Naive thymus-derived CD8-positive, alpha-beta T cell (primary cell): ENCODE results near the gene IL6R. TPM values are rescaled to one million over a fixed set of nuclear protein-coding genes. Genes with fewer than 3 reads are reported as not detected.
"Not testable (repeated sequence)": the region's sequence is repeated elsewhere in the genome, so short reads cannot be mapped to it uniquely, and the experiment has no call there.

ENCODE experiments used
- ATAC-seq, 2 donors: fragments of 150-1000 bp; cut with Tn5 transposase in 1 of 2; sonication (Bioruptor Pico), chemical (Tn5 transposase) in 1 of 2; 1 replicate in 1 of 2; 2 replicates in 1 of 2; pipeline ENCODE4 v1.10.0; 2021; ENCODE audit warnings: mild to moderate bottlenecking in 2 of 2, moderate library complexity in 2 of 2
- POLR2A ChIA-PET: fragments of 350-600 bp; sonication (Branson Sonifier 250); formaldehyde crosslinking; loops from one replicate; lab custom pipeline; 2021; ENCODE audit warnings: antibody characterized with exemption; lab: Charles Lee
- DNase-seq, 10 donors: peaks; one replicate each; pipeline versions ENCODE4 v3.0.0 to v3.0.0-alpha.2; 2020 to 2022
- H3K27ac Mint-ChIP-seq, 10 donors: one replicate each; pipeline ENCODE4 v1.8.0; 2020 to 2022; ENCODE audit warnings: mild to moderate bottlenecking in 10 of 10, mixed read lengths in 10 of 10, moderate library complexity in 4 of 10, inconsistent platforms in 1 of 10
- H3K27me3 Mint-ChIP-seq, 5 donors: one replicate each; pipeline ENCODE4 v1.8.0; 2021 to 2022; ENCODE audit warnings: mixed read lengths in 5 of 5
- H3K36me3 Mint-ChIP-seq, 3 donors: one replicate each; pipeline ENCODE4 v1.8.0; 2020 to 2022; ENCODE audit warnings: mixed read lengths in 3 of 3, mild to moderate bottlenecking in 2 of 3, inconsistent platforms in 1 of 3
- H3K4me1 Mint-ChIP-seq, 4 donors: one replicate each; pipeline ENCODE4 v1.8.0; 2021 to 2022; ENCODE audit warnings: mixed read lengths in 4 of 4
- H3K4me3 Mint-ChIP-seq, 10 donors: one replicate each; pipeline ENCODE4 v1.8.0; 2020 to 2022; ENCODE audit warnings: mild to moderate bottlenecking in 10 of 10, mixed read lengths in 10 of 10, moderate library complexity in 6 of 10, inconsistent platforms in 1 of 10
- H3K9me3 Mint-ChIP-seq, 9 donors: one replicate each; pipeline ENCODE4 v1.8.0; 2020 to 2022; ENCODE audit warnings: mixed read lengths in 9 of 9, mild to moderate bottlenecking in 3 of 9, inconsistent platforms in 1 of 9, moderate library complexity in 1 of 9
- polyA plus RNA-seq, 3 donors: library from polyadenylated mRNA; unstranded; fragments of 300-500 nt; fragmentation: Illumina TruSeq; gene quantifications; one replicate each; pipeline ENCODE4 v1.2.3, GENCODE V29; 2021
- total RNA-seq, 8 experiments: library from RNA in 2 of 8; stranded (reverse) in 2 of 8; gene quantifications; one replicate each; pipeline ENCODE4 v1.2.3 and lab custom pipeline; 2021 to 2026

The IL6R gene
- total RNA-seq (10 to 100 TPM; 44.4 to 49.9 TPM), polyA plus RNA-seq (10 to 100 TPM; 20.1 to 44.1 (median 28.4) TPM), total RNA-seq (lab: John Stamatoyannopoulos, UW) (47.5 to 149 (median 91.0) reads per million in 6 experiments)

GRCh38 chr1:154404984-154405746 lies at the start of gene IL6R:
IL6R (plus strand) TSS chr1:154405343; CDS start chr1:154405630, 287 bp downstream.
- POLR2A ChIA-PET = interaction anchor here (0.6 to 11.0 kb wide), 15 partner anchors 13 to 200 kb away, joined by 3 to 122 read pairs (median 7); partner anchors contain the start of gene ATP8B2
- Mint-ChIP-seq H3K27ac (peak within 1 kb of the TSS; percentile 92 to 98 (median 94)), H3K36me3 (peaks cover 0 to 4% (median 0%) of the 10 kb centered on the region in 3 donors), H3K4me1 (peaks cover 42 to 87% (median 78%) of the 10 kb centered on the region in 4 donors), H3K4me3 (peak within 1 kb of the TSS; percentile 88 to 96 (median 93)), H3K27me3 (no peaks in the 10 kb centered on the region), H3K9me3 (no peaks in the 10 kb centered on the region)
- DNase-seq (peak; percentile 57 to 85 (median 74)), ATAC-seq (peak; percentile 59 to 71)

GRCh38 chr1:154358519-154358918 lies 46.6 kb upstream of the IL6R start:
- Mint-ChIP-seq H3K27ac (no peak overlapping the region), H3K9me3 (no peaks in the 10 kb centered on the region), H3K4me3 (no peak overlapping the region), H3K27me3 (peaks cover 0 to 2% (median 0%) of the 10 kb centered on the region in 5 donors), H3K36me3 (no peaks in the 10 kb centered on the region), H3K4me1 (peaks cover 9 to 19% (median 14%) of the 10 kb centered on the region in 4 donors)
- ATAC-seq = no peak
- POLR2A ChIA-PET = interaction anchor here (0.6 kb wide), 1 partner anchor 32 kb away, joined by 3 read pairs; no protein-coding TSS in a partner anchor
- no peak for DNase-seq

- H3K36me3 Mint-ChIP-seq = no peaks in the 10 kb centered on the region
- POLR2A ChIA-PET = interaction anchor here (0.7 kb wide), 1 partner anchor 25 kb away, joined by 3 read pairs; no protein-coding TSS in a partner anchor
- no peak overlapping the region for H3K27ac Mint-ChIP-seq
- no peaks in the 10 kb centered on the region for H3K27me3 Mint-ChIP-seq
- ATAC-seq (no peak), DNase-seq (no peak)
- no peaks in the 10 kb centered on the region for H3K9me3 Mint-ChIP-seq
- no peak overlapping the region for H3K4me3 Mint-ChIP-seq
- peaks cover 0 to 7% (median 3%) of the 10 kb centered on the region in 4 donors for H3K4me1 Mint-ChIP-seq
Measured at GRCh38 chr1:154360288-154360687, 44.9 kb upstream of the IL6R start.

- not testable (repeated sequence) for H3K4me1 Mint-ChIP-seq, H3K36me3 Mint-ChIP-seq, H3K9me3 Mint-ChIP-seq, H3K27ac Mint-ChIP-seq, H3K27me3 Mint-ChIP-seq, DNase-seq, H3K4me3 Mint-ChIP-seq, ATAC-seq
- POLR2A ChIA-PET = interaction anchor here (0.7 to 1.1 kb wide), 3 partner anchors 15 to 724 kb away, joined by 3 to 5 read pairs (median 3); no protein-coding TSS in a partner anchor
Measured at GRCh38 chr1:154360881-154361280, 44.3 kb upstream of the IL6R start.

- Mint-ChIP-seq H3K4me3 (no peak overlapping the region), H3K9me3 (no peaks in the 10 kb centered on the region), H3K4me1 (peaks cover 0 to 5% (median 2%) of the 10 kb centered on the region in 4 donors), H3K27me3 (no peaks in the 10 kb centered on the region), H3K36me3 (no peaks in the 10 kb centered on the region), H3K27ac (no peak overlapping the region)
- POLR2A ChIA-PET = interaction anchor here (0.7 to 1.1 kb wide), 2 partner anchors 14 to 723 kb away, joined by 3 to 5 read pairs; no protein-coding TSS in a partner anchor
- DNase-seq (no peak), ATAC-seq (no peak)
Measured at GRCh38 chr1:154361357-154361756, 43.8 kb upstream of the IL6R start.

- no peaks in the 10 kb centered on the region for H3K9me3 Mint-ChIP-seq
- H3K27me3 Mint-ChIP-seq = no peaks in the 10 kb centered on the region
- peaks cover 2 to 8% (median 7%) of the 10 kb centered on the region in 4 donors for H3K4me1 Mint-ChIP-seq
- no peak for ATAC-seq
- DNase-seq = no peak
- H3K36me3 Mint-ChIP-seq = no peaks in the 10 kb centered on the region
- no peak overlapping the region for H3K4me3 Mint-ChIP-seq
- H3K27ac Mint-ChIP-seq = no peak overlapping the region
- POLR2A ChIA-PET = interaction anchor here (0.6 kb wide), 1 partner anchor 13 kb away, joined by 6 read pairs; no protein-coding TSS in a partner anchor
Measured at GRCh38 chr1:154371436-154371835, 33.7 kb upstream of the IL6R start.

GRCh38 chr1:154373777-154374357 lies 31.3 kb upstream of the IL6R start:
- not testable (repeated sequence) for H3K27ac Mint-ChIP-seq, ATAC-seq, DNase-seq, H3K27me3 Mint-ChIP-seq, H3K9me3 Mint-ChIP-seq, H3K4me1 Mint-ChIP-seq, H3K36me3 Mint-ChIP-seq, H3K4me3 Mint-ChIP-seq
- POLR2A ChIA-PET = interaction anchor here (0.6 kb wide), 1 partner anchor 40 kb away, joined by 3 read pairs; no protein-coding TSS in a partner anchor

GRCh38 chr1:154379301-154379700 lies 25.8 kb upstream of the IL6R start:
- no peak for ATAC-seq
- Mint-ChIP-seq H3K27ac (no peak overlapping the region), H3K27me3 (no peaks in the 10 kb centered on the region), H3K36me3 (peaks cover 0 to 2% (median 0%) of the 10 kb centered on the region in 3 donors), H3K4me1 (peaks cover 1 to 11% (median 3%) of the 10 kb centered on the region in 4 donors), H3K9me3 (no peaks in the 10 kb centered on the region), H3K4me3 (no peak overlapping the region)
- POLR2A ChIA-PET = no interaction called here
- DNase-seq = no peak

- Mint-ChIP-seq H3K36me3 (peaks cover 0 to 2% (median 0%) of the 10 kb centered on the region in 3 donors), H3K9me3 (peaks cover 0 to 4% (median 0%) of the 10 kb centered on the region in 9 donors), H3K4me1 (peaks cover 14 to 52% (median 31%) of the 10 kb centered on the region in 4 donors), H3K27me3 (no peaks in the 10 kb centered on the region), H3K27ac (peak overlapping the region; percentile 93 to 100 (median 97)), H3K4me3 (peak overlapping the region; percentile 7 to 87 (median 71))
- no peak for ATAC-seq
- POLR2A ChIA-PET = interaction anchor here (0.6 to 8.6 kb wide), 14 partner anchors 10 to 652 kb away, joined by 3 to 122 read pairs (median 6); partner anchors contain the start of gene IL6R
- no peak for DNase-seq
Measured at GRCh38 chr1:154384650-154385489, 20.3 kb upstream of the IL6R start.

GRCh38 chr1:154386643-154387352 lies 18.3 kb upstream of the IL6R start:
- Mint-ChIP-seq H3K27me3 (no peaks in the 10 kb centered on the region), H3K27ac (peak overlapping the region; percentile 93 to 100 (median 97)), H3K4me3 (peak overlapping the region; percentile 67 to 87 (median 84)), H3K36me3 (peaks cover 0 to 2% (median 0%) of the 10 kb centered on the region in 3 donors), H3K4me1 (peaks cover 14 to 56% (median 36%) of the 10 kb centered on the region in 4 donors), H3K9me3 (peaks cover 0 to 4% (median 0%) of the 10 kb centered on the region in 9 donors)
- DNase-seq (peak; percentile 41 to 84 (median 65)), ATAC-seq (peak; percentile 92 to 93)
- POLR2A ChIA-PET = interaction anchor here (0.6 to 8.6 kb wide), 15 partner anchors 9 to 175 kb away, joined by 3 to 122 read pairs (median 7); partner anchors contain the start of gene IL6R
